ENCODE data around the gene IRX6. TPM values are rescaled to one million over a fixed set of nuclear protein-coding genes. Genes with fewer than 3 reads are reported as not detected.

The IRX6 gene
- total and polyA plus RNA-seq, 2 of the 4 experiments (the other 2 are of a cell fraction), result not detected

DNA sequence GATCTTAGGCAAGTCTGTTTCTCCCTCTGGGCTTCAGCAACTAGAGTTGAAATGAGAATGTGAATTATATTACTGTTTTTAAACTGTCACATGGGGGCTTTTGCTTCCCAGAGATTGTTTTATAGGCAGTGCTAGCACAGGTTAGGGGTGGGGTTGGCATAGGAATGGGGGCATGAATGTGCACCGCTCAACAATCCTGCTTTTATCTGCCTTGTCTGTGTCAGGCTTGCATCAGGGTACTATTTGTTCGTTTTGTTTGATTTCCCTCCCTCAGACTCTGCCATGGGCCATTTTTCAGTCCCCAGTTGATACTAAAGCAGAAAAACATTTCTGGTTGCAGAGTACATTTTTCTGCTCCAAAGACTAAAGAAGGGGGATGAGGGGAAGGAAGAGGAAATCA lies 34.6 kb upstream of the IRX6 start:
- no peak overlapping the region for H3K4me2 ChIP-seq (ENCODE audit: low read depth, low read length)
- intact Hi-C loops (cut with micrococcal nuclease) (no loop called here), in situ Hi-C loops (cut with MboI; ENCODE audit: low sequenced_read_pairs) (no loop called here), dilution Hi-C loops (cut with HindIII; ENCODE audit: low sequenced_read_pairs, unreplicated experiment) (no loop called here)
- no peak overlapping the region for H4K91ac ChIP-seq (ENCODE audit: insufficient read depth, low read depth, low read length)
- no peak overlapping the region for H3K4ac ChIP-seq (ENCODE audit: low read depth, low read length)
- WGBS, 2 experiments (ENCODE audit: extremely low coverage in 2 of 2, insufficient read length in 1 of 2), result no CpG with 5 or more reads among the region's 2 CpGs
- no peaks in the 10 kb centered on the region for H3K36me3 ChIP-seq (ENCODE audit: control insufficient read depth, insufficient read depth, low read length)
- H3K9me1 ChIP-seq (ENCODE audit: insufficient read depth, low read length), result no peaks in the 10 kb centered on the region
- no peak overlapping the region for H2BK5ac ChIP-seq (ENCODE audit: low read depth, low read length, poor library complexity, severe bottlenecking)
- H3K27ac ChIP-seq (ENCODE audit: insufficient read depth, low read length), result no peak overlapping the region
- no peak overlapping the region for H2AK5ac ChIP-seq (ENCODE audit: low read depth, low read length)
- H3K79me1 ChIP-seq (ENCODE audit: low read depth in 1 of 2, low read length in 2 of 2), result no peaks in the 10 kb centered on the region
- BruUV-seq (replicated peaks), result no TSS peak
- no peaks in the 10 kb centered on the region for H3K27me3 ChIP-seq (ENCODE audit: control insufficient read depth, insufficient read depth, low read length)
- ChIA-PET CTCF (no interaction called here), POLR2A (ENCODE audit: unreplicated experiment) (no interaction called here)
- H3K56ac ChIP-seq (ENCODE audit: extremely low read depth, insufficient read depth, low read length), result no peak overlapping the region
- H4K20me1 ChIP-seq (ENCODE audit: insufficient read depth, low read length), result no peaks in the 10 kb centered on the region
- H3K14ac ChIP-seq (replicated peaks; ENCODE audit: low read depth, low read length), result no peak overlapping the region
- H3K4me1 ChIP-seq (ENCODE audit: control insufficient read depth, insufficient read depth, low read length), result no peaks in the 10 kb centered on the region
- H4K5ac ChIP-seq (ENCODE audit: low read depth, low read length), result no peak overlapping the region
- DNase-seq (no peak), ATAC-seq (ENCODE audit: low read depth) (no peak)
- H2BK15ac ChIP-seq (ENCODE audit: low read depth, low read length), result no peak overlapping the region
- no peak overlapping the region for H4K8ac ChIP-seq (ENCODE audit: low read depth in 2 of 2, low read length in 2 of 2)
- H2AFZ ChIP-seq (replicated peaks; ENCODE audit: low read length, poor library complexity), result no peak overlapping the region
- no peak overlapping the region for H3K18ac ChIP-seq (ENCODE audit: low read depth, low read length)
- no peak for TF ChIP-seq FOS (IDR thresholded peaks at IDR 0.05; ENCODE audit: low read depth, low read length)
- H2BK120ac ChIP-seq (ENCODE audit: low read depth, low read length), result no peak overlapping the region
- no peak overlapping the region for H3K23ac ChIP-seq (ENCODE audit: low read depth, low read length)
- no peak overlapping the region for H2BK20ac ChIP-seq (ENCODE audit: low read depth, low read length)
- H3K9ac ChIP-seq (ENCODE audit: low read depth, low read length), result no peak overlapping the region
- H2AK9ac ChIP-seq (replicated peaks; ENCODE audit: low read depth, low read length, poor library complexity), result no peak overlapping the region
- no peak overlapping the region for H3K4me3 ChIP-seq (ENCODE audit: insufficient read depth, low read depth, low read length)
- H3K9me3 ChIP-seq (ENCODE audit: control insufficient read depth, insufficient read depth, low read length), result no peaks in the 10 kb centered on the region
